GM21515 (cell line): ENCODE results near the gene FIBP.
"Not testable (repeated sequence)": the region's sequence is repeated elsewhere in the genome, so short reads cannot be mapped to it uniquely, and the experiment has no call there.

Source experiments
- ATAC-seq: cut with Tn5 transposase; IDR thresholded peaks from one replicate; pipeline ENCODE4 v1.9.1; 2021; ENCODE audit not compliant: unreplicated experiment

The FIBP gene

GRCh38 chr11:65915101-65915820, 27.0 kb upstream of the FIBP start:
- no peak for ATAC-seq

DNA sequence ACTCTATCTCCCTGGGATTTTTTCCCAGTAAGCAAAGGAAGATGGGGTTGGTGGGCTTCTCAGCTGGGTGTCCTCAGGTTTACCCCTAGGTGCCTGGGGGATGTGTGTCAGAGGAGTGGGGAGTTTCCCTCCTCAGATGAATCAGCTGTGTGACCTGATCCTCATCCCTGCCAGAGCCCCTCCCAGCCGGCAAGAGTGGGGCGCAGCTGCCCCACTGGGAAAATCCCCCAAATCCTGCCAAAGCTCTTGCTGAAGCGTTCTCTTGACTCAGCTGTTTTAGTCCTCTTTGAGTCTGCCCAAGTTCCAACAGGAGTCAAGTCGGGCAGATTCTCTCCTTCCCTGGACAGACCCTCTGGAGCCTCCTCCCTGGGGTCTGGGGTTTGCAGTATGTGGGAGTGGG, 24.6 kb upstream of the FIBP start:
- no peak for ATAC-seq

DNA sequence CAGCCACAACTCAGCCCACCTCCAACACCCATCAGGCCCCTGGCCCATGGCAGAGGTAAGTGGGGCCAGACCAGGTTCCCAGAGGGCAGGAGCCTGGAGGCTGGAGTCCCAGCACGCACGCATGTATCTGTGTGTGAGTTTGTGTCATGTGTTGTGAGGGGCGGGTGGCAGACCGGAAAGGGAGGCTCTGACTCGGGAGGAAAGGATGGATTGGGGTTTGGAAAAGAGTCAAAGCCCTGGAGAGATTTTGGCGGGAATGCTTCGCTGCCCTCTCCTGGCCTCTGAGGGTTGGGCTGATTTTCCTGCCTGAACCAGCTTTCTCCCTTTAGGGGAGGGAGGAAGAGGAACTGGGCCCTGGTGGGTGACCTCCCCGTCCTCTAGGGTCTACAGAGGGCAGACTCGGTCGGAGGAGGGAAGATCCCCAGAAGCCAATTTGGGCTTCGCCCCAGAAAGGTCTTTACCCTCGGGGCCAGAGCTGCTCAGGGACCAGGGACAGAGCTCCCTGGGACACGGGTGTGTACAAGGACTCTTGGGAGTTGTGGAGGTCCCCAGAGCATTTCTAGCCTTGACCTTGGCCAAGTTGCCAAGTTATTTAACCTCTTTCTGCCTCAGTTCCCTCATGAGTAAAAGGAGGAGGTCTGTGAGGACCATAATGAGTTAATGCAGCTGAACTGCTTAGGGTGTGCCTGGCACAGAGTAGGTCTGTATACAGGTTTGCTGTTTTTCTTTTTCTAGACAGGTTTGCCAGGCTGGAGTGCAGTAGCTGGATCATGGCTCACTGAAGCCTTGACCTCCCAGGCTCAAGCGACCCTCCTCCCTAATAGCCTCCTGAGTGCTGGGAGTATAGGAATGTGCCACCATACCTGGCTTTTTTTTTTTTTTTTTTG, 23.7 kb upstream of the FIBP start:
- no peak for ATAC-seq

GRCh38 chr11:65907878-65908277, 19.6 kb upstream of the FIBP start:
- no peak for ATAC-seq

- ATAC-seq, result no peak
Measured at GRCh38 chr11:65906602-65907001, 18.3 kb upstream of the FIBP start.

GRCh38 chr11:65903715-65904114, 15.4 kb upstream of the FIBP start:
- ATAC-seq, result no peak

- no peak for ATAC-seq
Measured at GRCh38 chr11:65903068-65903481, 14.8 kb upstream of the FIBP start.

DNA sequence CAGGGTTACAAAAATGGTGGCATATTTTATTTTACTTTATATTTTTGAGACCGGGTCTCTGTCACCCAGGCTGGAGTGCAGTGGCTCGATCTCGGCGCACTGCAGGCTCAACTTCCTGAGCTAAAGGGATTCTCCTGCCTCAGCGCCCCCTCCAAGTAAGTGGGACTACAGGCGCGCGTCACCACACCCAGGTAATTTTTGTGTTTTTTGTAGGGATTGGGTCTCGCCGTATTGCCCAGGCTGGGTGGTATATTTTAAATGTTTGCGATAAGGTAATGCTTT, 12.6 kb upstream of the FIBP start:
- ATAC-seq, result no peak

GRCh38 chr11:65900125-65900898, 12.0 kb upstream of the FIBP start, which contains the start of gene FOSL1:
Gene FOSL1 (minus strand): TSS chr11:65900388. CDS start chr11:65900339, 49 bp downstream.
- ATAC-seq, result peak; percentile 72

- ATAC-seq, result no peak
Measured at GRCh38 chr11:65899356-65900124, 11.3 kb upstream of the FIBP start.

DNA sequence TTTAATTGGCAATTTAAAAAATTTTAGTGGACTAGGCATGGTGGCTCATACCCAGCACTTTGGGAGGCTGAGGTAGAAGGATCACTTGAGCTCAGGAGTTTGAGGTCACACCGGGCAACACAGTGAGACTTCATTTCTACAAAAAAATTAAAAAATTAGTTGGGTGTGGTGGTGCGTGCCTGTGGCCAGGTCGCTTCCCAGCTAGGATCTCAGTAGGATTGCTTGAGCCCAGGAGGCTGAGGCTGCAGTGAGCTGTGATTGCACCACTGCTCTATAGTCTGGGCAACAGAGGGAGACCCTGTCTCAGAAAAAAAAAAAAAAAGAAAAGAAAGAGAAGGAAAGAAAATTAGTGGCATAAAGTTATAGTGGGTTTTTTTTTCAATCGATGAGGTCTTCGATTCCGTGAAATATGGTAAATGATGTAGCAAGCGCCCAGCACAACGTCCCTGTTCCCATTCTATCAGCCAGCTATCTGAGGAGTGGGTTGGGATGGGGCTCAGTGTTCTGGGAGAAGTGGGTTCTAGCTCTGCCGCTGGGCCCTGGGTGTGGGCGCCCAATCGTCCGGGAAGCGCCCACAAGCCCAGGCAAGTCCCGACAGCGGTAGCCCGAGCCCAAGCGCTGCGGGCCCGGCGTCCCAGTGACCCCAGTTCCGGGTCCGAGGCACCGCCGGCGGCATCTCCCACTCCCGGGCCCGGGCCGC, 10.5 kb upstream of the FIBP start:
- no peak for ATAC-seq

DNA sequence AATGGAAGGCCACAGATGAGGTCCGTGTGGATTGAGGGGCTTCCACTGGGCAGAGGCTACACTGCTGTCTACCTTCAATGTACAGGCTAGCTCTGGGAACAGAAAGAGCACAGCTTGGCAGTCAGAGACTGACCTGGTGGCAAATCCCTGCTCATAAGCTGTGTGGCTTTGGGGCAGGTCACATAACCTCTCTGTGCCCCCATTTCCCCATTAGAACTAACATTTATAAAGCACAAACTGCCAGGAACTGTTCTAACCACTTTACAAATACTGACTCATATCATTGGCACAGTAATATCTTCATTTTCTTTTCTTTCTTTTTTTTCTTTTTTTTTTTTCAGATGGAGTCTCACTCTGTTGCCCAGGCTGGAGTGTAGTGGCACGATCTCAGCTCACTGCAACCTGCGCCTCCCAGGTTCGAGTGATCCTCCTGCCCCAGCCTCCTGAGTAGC, 8.8 kb upstream of the FIBP start:
- ATAC-seq, result no peak

DNA sequence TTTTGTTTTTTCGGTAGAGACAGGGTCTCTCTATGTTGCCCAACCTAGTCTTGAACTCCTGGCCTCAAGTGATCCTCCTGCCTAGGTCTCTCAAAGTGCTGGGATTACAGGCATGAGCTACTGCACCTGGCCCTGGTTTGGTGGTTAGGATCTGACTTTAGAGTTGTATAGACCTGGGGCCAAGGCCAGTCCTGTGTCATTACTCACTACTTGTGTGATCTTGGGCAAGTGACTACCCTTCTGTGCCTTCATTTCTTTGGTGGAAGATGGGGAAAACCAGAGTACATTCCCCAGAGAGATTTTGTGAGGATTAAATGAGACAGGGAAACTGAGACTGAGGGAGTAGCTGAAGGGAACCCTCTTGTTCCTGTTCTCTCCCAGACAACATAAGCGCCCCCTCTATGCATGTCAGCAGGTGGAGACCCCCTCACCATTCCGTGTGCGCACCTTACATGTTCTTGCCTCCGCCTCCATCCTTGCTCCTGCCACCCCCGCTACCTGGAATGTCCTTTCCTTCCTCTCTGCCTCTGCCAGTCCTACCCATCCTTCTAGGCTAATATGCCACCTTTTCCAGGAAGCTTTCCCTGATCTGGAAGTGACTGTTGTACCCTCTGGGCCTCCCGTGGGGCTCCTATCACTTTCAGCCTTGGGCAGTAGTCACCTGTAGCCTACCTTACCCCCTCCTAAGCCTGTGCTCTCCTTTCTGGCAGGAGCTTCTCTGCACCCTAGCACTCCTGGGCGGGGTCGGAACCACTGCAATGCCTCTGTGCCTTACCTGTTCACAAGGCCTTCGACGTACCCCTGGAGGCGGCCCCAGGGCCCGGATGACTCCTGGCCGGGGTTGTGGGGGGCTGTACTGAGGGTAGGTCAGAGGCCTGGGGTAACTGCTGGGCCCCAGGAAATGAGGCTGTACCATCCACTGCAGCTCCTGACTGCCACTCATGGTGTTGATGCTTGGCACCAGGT, 8.0 kb upstream of the FIBP start:
- no peak for ATAC-seq

- ATAC-seq, result no peak
Measured at GRCh38 chr11:65895482-65895981, 7.3 kb upstream of the FIBP start.

DNA sequence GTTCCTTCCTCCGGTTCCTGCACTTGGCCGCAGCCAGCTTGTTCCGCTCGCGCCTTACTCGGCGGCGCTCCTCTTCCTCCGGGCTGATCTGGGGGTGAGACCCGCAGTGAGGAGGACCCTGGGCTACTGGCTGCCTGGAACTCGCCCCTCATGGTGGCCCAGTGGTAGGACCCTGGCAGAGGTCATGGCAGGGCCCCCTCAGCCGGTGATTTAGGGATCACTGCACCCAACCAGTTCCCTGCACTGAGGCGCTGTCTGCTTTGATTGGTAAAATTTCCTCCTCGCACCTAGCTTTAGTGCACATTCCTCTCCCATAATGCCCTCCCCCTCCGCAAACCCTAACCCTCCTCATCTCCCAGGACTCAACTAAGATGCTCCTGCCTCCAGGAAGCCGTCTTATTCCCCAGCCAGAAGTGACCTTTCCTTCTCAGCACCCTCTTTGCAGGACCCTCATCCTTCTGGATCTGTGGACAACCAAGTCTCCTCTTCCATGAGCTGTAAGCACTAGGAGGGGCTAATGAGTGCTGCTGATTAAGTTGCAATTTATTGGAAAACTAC, 5.8 kb upstream of the FIBP start:
- ATAC-seq, result no peak

GRCh38 chr11:65892661-65893317, 4.5 kb upstream of the FIBP start:
- no peak for ATAC-seq

DNA sequence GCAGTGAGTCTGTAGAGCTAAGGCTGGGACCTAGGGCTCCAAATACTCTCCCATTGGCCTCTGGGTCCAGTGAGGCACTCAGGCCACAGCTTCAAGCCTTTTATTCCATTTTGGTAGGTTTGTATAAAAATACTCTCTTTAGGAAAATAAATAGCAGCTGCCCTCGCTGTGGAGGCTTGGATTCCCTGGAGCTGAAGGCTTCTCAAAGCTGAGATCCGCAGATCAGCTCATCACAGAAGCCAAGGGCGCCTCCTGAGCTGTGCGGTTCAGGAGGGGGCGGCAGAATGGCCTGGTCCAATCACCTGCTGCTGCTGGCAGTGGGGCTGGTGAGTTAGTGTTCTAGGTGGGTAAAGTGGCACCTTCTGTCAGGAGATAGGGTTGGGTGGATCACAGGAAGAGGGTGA, 3.9 kb upstream of the FIBP start:
- not testable (repeated sequence) for ATAC-seq
